Ectodermal cell (in vitro differentiated cells): ENCODE data around the gene MPZL3.

Source experiments
- H3K27ac ChIP-seq: 2 replicates; pipeline ENCODE4 v1.7.0; 2013; ENCODE audit warnings: mild to moderate bottlenecking, low read depth, low read length; ENCODE audit not compliant: insufficient read depth, poor library complexity, severe bottlenecking
- H3K27me3 ChIP-seq: 2 replicates; pipeline ENCODE4 v1.7.0; 2013; ENCODE audit warnings: mild to moderate bottlenecking, low read length; ENCODE audit not compliant: insufficient read depth, control insufficient read depth, poor library complexity, severe bottlenecking
- H3K36me3 ChIP-seq: one replicate; pipeline ENCODE4 v1.7.0; 2013; ENCODE audit warnings: low read length; ENCODE audit not compliant: control insufficient read depth, insufficient read depth
- H3K4me1 ChIP-seq: one replicate; pipeline ENCODE4 v1.7.0; 2013; ENCODE audit warnings: low read length; ENCODE audit not compliant: control insufficient read depth, insufficient read depth
- H3K4me3 ChIP-seq: 2 replicates; pipeline ENCODE4 v1.7.0; 2013; ENCODE audit warnings: low read depth, low read length, control low read depth; ENCODE audit not compliant: insufficient read depth
- H3K9me3 ChIP-seq: 2 replicates; pipeline ENCODE4 v1.7.0; 2013; ENCODE audit warnings: mild to moderate bottlenecking, low read length, moderate library complexity; ENCODE audit not compliant: control insufficient read depth
- WGBS, 2 experiments: methylation state at CpG; one replicate each; pipeline ENCODE4 v1.1.7; 2013; ENCODE audit warnings: missing lambda C conversion rate in 2 of 2; 5-methylcytosine and 5-hydroxymethylcytosine counted together

Gene MPZL3

GRCh38 chr11:118223992-118224391, 28.2 kb downstream of the MPZL3 start:
- Histone ChIP-seq H3K27me3 (no peaks in the 10 kb centered on the region), H3K27ac (no peak overlapping the region), H3K4me1 (no peaks in the 10 kb centered on the region), H3K36me3 (no peaks in the 10 kb centered on the region), H3K9me3 (no peaks in the 10 kb centered on the region), H3K4me3 (no peak overlapping the region)
- 89 to 96% methylated on average over 6 of the region's 6 CpGs for WGBS, 2 experiments

DNA sequence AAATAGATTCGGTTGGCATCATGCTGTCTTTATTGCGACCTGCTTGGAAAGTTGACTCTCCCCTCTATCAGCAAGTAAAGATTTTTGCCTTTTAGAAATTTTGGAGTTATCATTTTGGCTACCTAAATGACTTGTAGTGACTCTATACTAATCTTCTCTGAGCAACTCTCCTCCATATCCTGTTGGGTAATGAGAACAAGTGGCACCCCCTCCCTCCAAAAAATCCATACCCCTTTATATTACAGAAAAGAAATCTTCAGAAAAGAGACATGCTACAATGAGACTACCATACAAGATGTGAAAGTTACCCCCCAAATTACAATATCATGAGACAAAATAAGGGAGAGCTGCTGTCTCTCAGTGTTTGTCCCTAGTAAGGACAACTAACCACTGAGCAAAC, 28.6 kb downstream of the MPZL3 start:
- H3K4me3 ChIP-seq = no peak overlapping the region
- no peak overlapping the region for H3K27ac ChIP-seq
- no peaks in the 10 kb centered on the region for H3K4me1 ChIP-seq
- 100% methylated on average over 2 of the region's 2 CpGs; no CpG with 5 or more reads in 1 of the 2 experiments for WGBS, 2 experiments
- no peaks in the 10 kb centered on the region for H3K9me3 ChIP-seq
- H3K27me3 ChIP-seq = no peaks in the 10 kb centered on the region
- no peaks in the 10 kb centered on the region for H3K36me3 ChIP-seq

GRCh38 chr11:118222437-118222836, 29.7 kb downstream of the MPZL3 start:
- no peak overlapping the region for H3K4me3 ChIP-seq
- WGBS, 2 experiments = 62 to 63% methylated on average over 3 of the region's 4 CpGs
- no peaks in the 10 kb centered on the region for H3K4me1 ChIP-seq
- H3K27me3 ChIP-seq = no peaks in the 10 kb centered on the region
- H3K36me3 ChIP-seq = no peaks in the 10 kb centered on the region
- H3K27ac ChIP-seq = no peak overlapping the region
- no peaks in the 10 kb centered on the region for H3K9me3 ChIP-seq

GRCh38 chr11:118221419-118221818, 30.7 kb downstream of the MPZL3 start:
- WGBS, 2 experiments = 71 to 74% methylated on average over 5 of the region's 5 CpGs
- Histone ChIP-seq H3K9me3 (no peaks in the 10 kb centered on the region), H3K4me1 (no peaks in the 10 kb centered on the region), H3K36me3 (no peaks in the 10 kb centered on the region), H3K27me3 (no peaks in the 10 kb centered on the region), H3K27ac (no peak overlapping the region), H3K4me3 (no peak overlapping the region)

DNA sequence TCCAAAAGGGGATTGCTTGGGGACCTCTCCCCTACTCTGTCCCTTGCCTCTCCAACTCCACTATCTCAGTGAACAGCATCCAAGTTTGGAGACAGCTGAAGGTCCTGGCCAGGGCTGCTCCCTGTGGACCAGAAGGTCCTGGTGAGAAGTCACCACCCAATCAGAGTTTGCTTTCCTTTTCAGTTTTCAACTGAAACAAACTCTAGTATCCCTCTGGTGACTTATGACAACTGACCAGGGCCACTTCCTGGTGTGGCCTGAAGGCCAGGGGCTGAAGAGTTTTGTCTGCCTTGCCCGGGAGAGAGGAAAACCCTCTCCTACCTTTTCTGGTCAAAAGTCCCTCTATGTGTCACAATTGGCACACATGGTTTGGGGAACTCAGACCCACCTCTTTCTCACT, 32.4 kb downstream of the MPZL3 start:
- Histone ChIP-seq H3K27ac (no peak overlapping the region), H3K27me3 (no peaks in the 10 kb centered on the region), H3K9me3 (peaks cover 1% of the 10 kb centered on the region), H3K4me1 (no peaks in the 10 kb centered on the region), H3K4me3 (no peak overlapping the region), H3K36me3 (no peaks in the 10 kb centered on the region)
- WGBS, 2 experiments = 93 to 96% methylated on average over 1 of the region's 1 CpG

DNA sequence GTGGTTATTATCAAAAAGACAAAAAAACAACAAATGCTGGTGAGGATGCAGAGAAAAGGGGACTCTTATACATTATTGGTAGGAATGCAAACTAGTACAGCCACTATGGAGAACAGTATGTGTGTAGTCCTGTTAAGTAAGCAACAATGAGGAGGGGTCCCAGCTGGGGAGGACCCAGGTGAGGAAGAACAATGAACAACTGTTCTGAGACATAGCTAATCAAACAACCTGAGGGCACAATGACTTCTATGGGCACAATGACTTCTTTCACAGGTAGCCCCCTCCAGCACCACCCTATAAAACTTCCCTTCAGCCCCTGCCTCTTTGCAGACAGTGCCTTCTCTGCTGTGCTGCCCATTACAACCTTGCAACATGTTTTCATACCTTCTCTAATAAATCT, 32.9 kb downstream of the MPZL3 start:
- Histone ChIP-seq H3K27me3 (no peaks in the 10 kb centered on the region), H3K9me3 (peaks cover 2% of the 10 kb centered on the region), H3K27ac (no peak overlapping the region), H3K36me3 (no peaks in the 10 kb centered on the region), H3K4me3 (no peak overlapping the region), H3K4me1 (no peaks in the 10 kb centered on the region)

DNA sequence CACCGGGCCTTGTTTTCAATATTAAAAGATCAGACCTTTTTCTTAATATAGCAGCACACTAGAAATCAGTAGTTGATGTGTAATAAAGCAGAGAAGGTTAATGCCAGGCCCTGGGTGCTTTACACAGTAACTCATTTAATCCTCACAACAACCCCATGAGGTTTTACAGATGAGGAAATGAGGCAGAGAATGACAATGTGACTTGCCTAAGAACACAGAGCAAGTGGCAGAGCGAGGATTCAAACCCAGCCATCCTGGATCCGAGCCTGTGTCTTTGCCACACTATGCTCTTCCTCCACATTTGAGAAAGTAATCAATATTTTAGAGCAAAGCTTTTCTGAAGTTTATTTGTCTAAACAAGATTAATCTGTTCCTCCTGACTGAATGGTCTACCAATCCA, 34.6 kb downstream of the MPZL3 start:
- Histone ChIP-seq H3K4me1 (peaks cover 7% of the 10 kb centered on the region), H3K36me3 (no peaks in the 10 kb centered on the region), H3K27ac (no peak overlapping the region), H3K9me3 (peaks cover 2% of the 10 kb centered on the region), H3K27me3 (no peaks in the 10 kb centered on the region), H3K4me3 (no peak overlapping the region)
- WGBS, 2 experiments = 83 to 95% methylated on average over 3 of the region's 3 CpGs

- Histone ChIP-seq H3K4me1 (peaks cover 14% of the 10 kb centered on the region), H3K9me3 (peaks cover 2% of the 10 kb centered on the region), H3K4me3 (no peak overlapping the region), H3K27me3 (no peaks in the 10 kb centered on the region), H3K27ac (no peak overlapping the region), H3K36me3 (no peaks in the 10 kb centered on the region)
- 92 to 93% methylated on average over 11 of the region's 11 CpGs for WGBS, 2 experiments
These were observed 35.3 kb downstream of the MPZL3 start for GRCh38 chr11:118216621-118217481.

GRCh38 chr11:118215765-118216164, 36.4 kb downstream of the MPZL3 start:
- Histone ChIP-seq H3K36me3 (no peaks in the 10 kb centered on the region), H3K27me3 (no peaks in the 10 kb centered on the region), H3K27ac (no peak overlapping the region), H3K4me1 (peaks cover 25% of the 10 kb centered on the region), H3K9me3 (peaks cover 2% of the 10 kb centered on the region), H3K4me3 (no peak overlapping the region)
- 90 to 93% methylated on average over 7 of the region's 7 CpGs for WGBS, 2 experiments

DNA sequence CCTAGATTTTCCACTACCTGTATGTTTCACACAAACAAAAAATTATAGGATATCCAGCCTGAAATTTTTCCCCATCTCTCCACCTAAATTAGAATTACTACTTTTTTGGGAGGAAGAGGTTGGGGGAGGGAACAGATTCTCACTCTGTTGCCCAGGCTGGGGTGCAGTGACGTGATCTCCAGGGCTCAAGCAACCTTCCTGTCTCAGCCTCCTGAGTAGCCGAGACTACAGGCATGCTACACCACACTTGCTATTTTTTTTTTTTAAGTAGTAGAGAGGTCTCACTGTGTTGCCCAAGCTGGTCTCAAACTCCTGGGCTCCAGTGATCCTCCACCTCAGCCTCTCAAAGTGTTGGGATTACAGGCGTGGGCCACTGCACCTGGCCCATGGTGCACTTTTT, 36.9 kb downstream of the MPZL3 start:
- H3K27ac ChIP-seq = no peak overlapping the region
- peaks cover 2% of the 10 kb centered on the region for H3K9me3 ChIP-seq
- H3K4me3 ChIP-seq = no peak overlapping the region
- no peaks in the 10 kb centered on the region for H3K36me3 ChIP-seq
- peaks cover 30% of the 10 kb centered on the region for H3K4me1 ChIP-seq
- no peaks in the 10 kb centered on the region for H3K27me3 ChIP-seq
- 88% methylated on average over 3 of the region's 3 CpGs for WGBS, 2 experiments
